Measurements from ENCODE around the gene SPAG6. TPM values are rescaled to one million over a fixed set of nuclear protein-coding genes. Genes with fewer than 3 reads are reported as not detected.

The SPAG6 gene
- total and polyA plus RNA-seq, 2 of the 8 experiments (the other 6 are each of a cell fraction or from before 2014, with no cell fraction given) = 0.14 TPM; not detected in 1

GRCh38 chr10:22389856-22390589 lies 44.7 kb downstream of the SPAG6 start:
- H3K36me3 ChIP-seq (ENCODE audit: control insufficient read depth in 2 of 4, insufficient read depth in 4 of 4, low read length in 3 of 4) = no peaks in the 10 kb centered on the region
- no peak overlapping the region for H4K91ac ChIP-seq (replicated peaks; ENCODE audit: insufficient read length, low read length)
- H3K79me1 ChIP-seq (ENCODE audit: low read depth, low read length) = no peaks in the 10 kb centered on the region
- H2BK15ac ChIP-seq (ENCODE audit: low read length) = no peak overlapping the region
- H2BK12ac ChIP-seq (ENCODE audit: low read depth, low read length) = no peak overlapping the region
- H3K4me3 ChIP-seq (ENCODE audit: extremely low read depth in 1 of 4, insufficient read depth in 2 of 4, low read depth in 3 of 4, low read length in 4 of 4) = no peak overlapping the region
- H3K4ac ChIP-seq (replicated peaks; ENCODE audit: insufficient read length, low read depth, low read length) = no peak overlapping the region
- no peak overlapping the region for H3K18ac ChIP-seq (ENCODE audit: extremely low read depth, low read length)
- H4K20me1 ChIP-seq (replicated peaks in 1 of 2; ENCODE audit: control insufficient read depth in 1 of 2, insufficient read depth in 2 of 2, low read length in 2 of 2) = no peaks in the 10 kb centered on the region
- peak overlapping the region in 1 of 4 experiments; percentile 34; a peak in 1 of 7 replicates for H3K9ac ChIP-seq (replicated peaks in 1 of 4; ENCODE audit: extremely low read depth in 1 of 4, low read depth in 3 of 4, low read length in 3 of 4)
- 83% methylated on average over 6 of the region's 6 CpGs; no CpG with 5 or more reads in 1 of the 2 experiments for WGBS, 2 experiments (ENCODE audit: extremely low coverage in 1 of 2, insufficient coverage in 1 of 2, insufficient read length in 1 of 2, insufficient replicate concordance in 2 of 2, low coverage in 1 of 2, low lambda C conversion rate in 2 of 2, missing lambda C conversion rate in 1 of 2)
- H2BK5ac ChIP-seq (ENCODE audit: low read depth, low read length) = no peak overlapping the region
- H3K23ac ChIP-seq (ENCODE audit: insufficient read length) = no peak overlapping the region
- no peak overlapping the region for H3K27ac ChIP-seq (ENCODE audit: low read depth, low read length)
- H3K4me1 ChIP-seq (replicated peaks in 1 of 4; ENCODE audit: control insufficient read depth in 3 of 4, insufficient read depth in 4 of 4, low read length in 3 of 4) = peaks cover 0 to 3% (median 0%) of the 10 kb centered on the region in 4 experiments; a peak in 1 of 7 replicates
- H3K56ac ChIP-seq (replicated peaks; ENCODE audit: insufficient read length, low read depth, low read length) = no peak overlapping the region
- H3K27me3 ChIP-seq (replicated peaks in 1 of 4; ENCODE audit: control insufficient read depth in 3 of 4, extremely low read depth in 1 of 4, insufficient read depth in 3 of 4, low read length in 3 of 4) = no peaks in the 10 kb centered on the region
- no peak for DNase-seq (ENCODE audit: low read depth in 1 of 2, low spot score in 2 of 2)
- no peak overlapping the region for H2AK5ac ChIP-seq (ENCODE audit: low read depth, low read length)
- no peak overlapping the region for H2BK20ac ChIP-seq (ENCODE audit: low read length)
- H3K79me2 ChIP-seq (ENCODE audit: control insufficient read depth in 1 of 2, insufficient read depth in 2 of 2, low read length in 2 of 2) = no peaks in the 10 kb centered on the region
- no peak overlapping the region for H3K14ac ChIP-seq (ENCODE audit: insufficient read length)
- no peak overlapping the region for H2AFZ ChIP-seq (ENCODE audit: low read length)
- H2BK120ac ChIP-seq (replicated peaks; ENCODE audit: low read depth, low read length) = no peak overlapping the region
- no peak overlapping the region for H4K8ac ChIP-seq (ENCODE audit: extremely low read depth, insufficient read depth, low read length)
- POLR2A ChIA-PET (ENCODE audit: partially characterized antibody) = no interaction called here
- CTCF ChIA-PET (ENCODE audit: partially characterized antibody) = interaction anchor here (1.3 kb wide), 1 partner anchor 11 kb away, joined by 3 read pairs; no protein-coding TSS in a partner anchor
- no peak for FAIRE-seq
- H3K23me2 ChIP-seq (ENCODE audit: low read depth, low read length) = no peaks in the 10 kb centered on the region
- H3K4me2 ChIP-seq (ENCODE audit: insufficient read depth in 1 of 2, low read depth in 2 of 2, low read length in 2 of 2) = no peak overlapping the region
- H4K5ac ChIP-seq (ENCODE audit: insufficient read length, low read depth, low read length) = no peak overlapping the region
- H3K9me3 ChIP-seq (ENCODE audit: insufficient read depth in 2 of 2, low read depth in 1 of 2, low read length in 1 of 2) = no peaks in the 10 kb centered on the region
- TF ChIP-seq, protein P1, sequence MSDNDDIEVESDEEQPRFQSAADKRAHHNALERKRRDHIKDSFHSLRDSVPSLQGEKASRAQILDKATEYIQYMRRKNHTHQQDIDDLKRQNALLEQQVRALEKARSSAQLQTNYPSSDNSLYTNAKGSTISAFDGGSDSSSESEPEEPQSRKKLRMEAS (IDR thresholded peaks at IDR 0.05) = no peak
- TF ChIP-seq EGR1 (IDR thresholded peaks at IDR 0.05; ENCODE audit: borderline replicate concordance, low read depth, low read length) = no peak
- TF ChIP-seq RBBP5 (IDR thresholded peaks at IDR 0.05; ENCODE audit: borderline replicate concordance, low read depth, low read length) = no peak
- no peak for TF ChIP-seq EP300 (IDR thresholded peaks at IDR 0.05; ENCODE audit: borderline replicate concordance in 1 of 2, low read depth in 2 of 2, low read length in 2 of 2)
- TF ChIP-seq SUZ12 (IDR thresholded peaks at IDR 0.05; ENCODE audit: low read length) = no peak
- TF ChIP-seq GABPA (IDR thresholded peaks at IDR 0.05; ENCODE audit: borderline replicate concordance, insufficient read depth, low read length) = no peak
- no peak for TF ChIP-seq MAFK (IDR thresholded peaks at IDR 0.05; ENCODE audit: low read depth, low read length)
- no peak for TF ChIP-seq NANOG (IDR thresholded peaks at IDR 0.05; ENCODE audit: insufficient read depth, low read depth, low read length, poor library complexity, severe bottlenecking)
- no peak for TF ChIP-seq HDAC6 (IDR thresholded peaks at IDR 0.05; ENCODE audit: low read depth, low read length)
- TF ChIP-seq TEAD4 (IDR thresholded peaks at IDR 0.05; ENCODE audit: low read depth, low read length) = no peak
- no peak for TF ChIP-seq TAF7 (optimal IDR thresholded peaks at IDR 0.05; ENCODE audit: borderline replicate concordance, low read depth, low read length)
- TF ChIP-seq RFX5 (IDR thresholded peaks at IDR 0.05; ENCODE audit: borderline replicate concordance, low read depth, low read length) = no peak

Data from H1 (cell line).